Superior temporal gyrus (tissue), 1 donor: ENCODE data around the gene ZC3H7B.
"Not testable (repeated sequence)": the region's sequence is repeated elsewhere in the genome, so short reads cannot be mapped to it uniquely, and the experiment has no call there.

Experiments
- DNase-seq: peaks from one replicate; pipeline ENCODE4 v3.0.0-alpha.2; 2016; ENCODE audit errors: extremely low spot score

Gene ZC3H7B

DNA sequence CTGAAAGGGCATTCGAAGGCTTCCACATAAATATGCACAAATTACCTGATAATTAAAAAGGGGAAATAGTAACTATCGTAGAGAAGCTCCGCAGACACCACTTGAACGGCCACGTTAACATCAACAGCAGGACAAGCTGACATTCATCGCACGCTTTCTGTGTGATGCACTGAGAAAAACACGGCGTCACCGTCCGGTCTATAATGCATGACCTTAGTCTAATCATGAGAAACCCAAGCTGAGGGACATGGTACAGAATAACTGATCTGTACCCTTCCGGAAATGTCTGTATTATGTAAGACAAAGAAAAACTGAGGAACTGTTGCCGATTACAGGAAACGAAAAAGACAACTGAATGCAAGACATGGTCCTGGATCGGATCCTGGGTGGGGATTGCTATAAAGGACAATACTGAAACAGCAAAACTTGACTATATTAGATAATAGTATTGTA lies 14.7 kb upstream of the ZC3H7B start:
- no peak for DNase-seq

DNA sequence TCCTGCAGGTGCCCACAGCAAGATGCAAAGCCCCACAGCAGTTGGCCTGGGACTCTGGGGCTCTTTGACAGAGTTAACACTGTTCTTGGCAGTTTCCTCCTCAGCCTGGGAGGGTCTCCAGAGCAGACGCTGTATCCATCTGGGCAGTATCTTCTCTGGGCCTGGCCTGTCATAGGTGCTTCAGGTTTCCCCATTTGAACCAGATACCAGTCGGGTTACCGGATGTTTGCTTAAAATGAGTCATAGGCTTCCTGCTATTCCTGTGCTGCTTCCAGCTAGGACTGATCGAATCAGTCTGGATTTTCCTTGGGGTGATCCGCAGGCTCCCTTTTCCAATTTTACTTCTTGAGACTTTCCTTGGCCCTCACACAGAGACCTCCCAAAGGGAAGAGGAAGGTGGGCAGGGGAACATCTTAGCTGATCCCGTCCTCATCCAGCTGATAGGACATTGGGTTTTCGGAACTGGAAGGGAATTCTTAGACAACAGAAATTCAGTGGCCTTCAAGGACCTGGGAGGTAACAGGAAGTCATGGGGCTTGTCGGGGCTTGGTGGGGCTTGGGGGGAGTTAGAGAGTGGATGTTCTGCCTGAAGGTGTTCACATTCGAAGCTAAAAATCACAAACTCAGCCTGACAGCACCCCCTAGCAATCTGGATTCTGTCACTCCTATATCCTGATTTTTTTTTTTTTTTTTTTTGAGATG lies 12.9 kb upstream of the ZC3H7B start:
- no peak for DNase-seq

DNA sequence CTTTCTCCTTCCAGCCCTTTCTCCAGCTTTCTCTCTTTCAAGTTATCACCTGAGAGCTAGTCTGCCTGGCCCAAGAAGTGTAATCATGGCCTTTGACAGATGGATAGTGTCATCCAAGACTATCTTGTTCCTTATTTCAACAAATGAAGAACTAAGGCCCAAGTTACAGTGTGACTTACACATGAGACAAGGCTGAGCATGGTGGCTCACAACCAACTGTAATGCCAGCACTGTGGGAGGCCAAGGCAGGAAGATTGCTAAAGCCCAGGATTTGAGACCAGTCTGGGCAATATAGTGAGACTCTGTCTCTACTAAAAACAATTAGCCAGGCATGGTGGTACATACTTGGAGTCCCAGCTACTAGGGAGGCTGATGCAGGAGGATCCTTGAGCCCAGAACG lies 11.7 kb upstream of the ZC3H7B start:
- DNase-seq = no peak

DNA sequence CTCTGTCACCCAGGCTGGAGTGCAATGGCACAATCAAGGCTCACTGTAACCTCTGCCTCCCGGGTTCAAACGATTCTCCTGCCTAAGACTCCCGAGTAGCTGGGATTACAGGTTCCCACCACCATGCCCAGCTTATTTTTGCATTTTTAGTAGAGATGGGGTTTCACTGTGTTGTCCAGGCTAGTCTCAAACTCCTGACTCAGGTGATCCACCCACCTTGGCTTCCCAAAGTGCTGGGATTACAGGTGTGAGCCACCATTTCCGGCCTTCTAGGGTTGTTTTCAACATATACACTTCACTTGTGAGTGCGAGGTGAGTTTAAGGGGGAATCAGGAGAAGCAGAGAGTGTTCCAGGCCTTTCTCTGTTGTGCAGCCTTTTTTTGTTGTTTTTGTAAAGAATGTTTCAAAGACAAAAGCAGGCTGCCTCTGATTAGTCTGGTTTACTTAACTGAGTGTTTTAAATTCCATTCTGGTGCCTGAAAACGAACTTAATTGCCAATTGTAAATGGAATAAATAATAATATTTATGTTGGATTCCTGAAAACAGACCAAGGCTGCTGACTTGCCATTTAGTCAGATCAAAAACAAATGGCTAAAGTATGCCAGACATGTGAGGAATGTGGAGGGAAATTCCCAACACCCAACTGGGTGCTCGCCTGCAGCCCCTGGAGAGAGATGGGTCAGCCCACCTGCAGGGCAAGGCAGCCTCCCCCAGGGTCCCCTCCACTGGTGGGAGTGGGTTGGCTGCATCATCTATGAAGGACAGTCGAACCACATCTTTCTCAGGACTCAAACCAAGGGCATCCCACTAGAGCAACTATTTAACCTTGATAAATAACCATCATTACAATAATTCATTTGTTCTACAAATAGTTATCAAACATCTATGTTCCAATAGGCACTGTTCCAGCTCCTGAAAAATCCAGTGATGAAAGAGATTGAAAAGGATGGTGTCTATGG lies 10.8 kb upstream of the ZC3H7B start:
- no peak for DNase-seq

DNA sequence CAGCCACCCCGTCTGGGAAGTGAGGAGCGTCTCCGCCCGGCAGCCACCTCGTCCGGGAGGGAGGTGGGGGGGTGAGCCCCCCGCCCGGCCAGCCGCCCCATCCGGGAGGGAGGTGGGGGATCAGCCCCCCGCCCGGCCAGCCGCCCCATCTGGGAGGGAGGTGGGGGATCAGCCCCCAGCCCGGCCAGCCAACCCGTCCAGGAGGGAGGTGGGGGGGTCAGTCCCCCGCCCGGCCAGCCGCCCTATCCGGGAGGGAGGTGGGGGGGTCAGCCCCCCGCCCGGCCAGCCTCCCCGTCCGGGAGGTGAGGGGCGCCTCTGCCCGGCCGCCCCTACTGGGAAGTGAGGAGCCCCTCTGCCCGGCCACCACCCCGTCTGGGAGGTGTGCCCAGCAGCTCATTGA lies 6.5 kb upstream of the ZC3H7B start:
- not testable (repeated sequence) for DNase-seq

DNA sequence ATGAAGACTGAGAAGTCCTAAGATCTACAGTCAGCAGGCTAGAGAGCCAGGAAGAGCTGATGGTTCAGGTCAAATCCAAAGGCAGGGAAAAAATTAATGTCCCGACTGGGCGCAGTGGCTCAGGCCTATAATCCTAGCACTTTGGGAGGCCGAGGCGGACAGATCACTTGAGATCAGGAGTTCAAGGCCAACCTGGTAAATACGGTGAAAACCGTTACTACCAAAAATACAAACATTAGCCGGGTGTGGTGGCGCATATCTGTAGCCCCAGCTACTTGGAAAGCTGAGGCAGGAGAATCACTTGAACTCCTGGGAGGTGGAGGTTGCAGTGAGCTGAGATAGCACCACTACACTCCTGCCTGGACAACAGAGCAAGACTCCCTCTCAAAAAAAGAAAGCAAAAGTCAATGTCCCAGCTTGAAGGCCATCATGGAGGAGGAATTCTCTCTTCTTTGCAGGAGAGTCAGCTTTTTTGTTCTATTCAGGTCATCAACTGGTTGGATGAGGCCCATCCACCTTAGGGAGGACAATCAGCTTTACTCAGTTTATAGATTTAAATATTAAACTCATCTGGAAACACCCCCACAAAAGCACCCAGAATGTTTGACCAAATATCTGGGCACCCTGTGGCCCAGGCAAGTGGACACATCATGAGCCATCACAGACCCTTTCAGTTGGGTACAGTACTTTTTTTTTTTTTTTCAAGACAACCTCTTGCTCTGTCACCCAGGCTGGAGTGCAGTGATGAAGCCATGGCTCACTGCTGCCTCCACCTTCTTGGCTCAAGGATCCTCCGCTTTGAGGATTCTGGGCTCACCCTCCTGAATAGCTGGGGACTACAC lies 4.3 kb upstream of the ZC3H7B start:
- no peak for DNase-seq

DNA sequence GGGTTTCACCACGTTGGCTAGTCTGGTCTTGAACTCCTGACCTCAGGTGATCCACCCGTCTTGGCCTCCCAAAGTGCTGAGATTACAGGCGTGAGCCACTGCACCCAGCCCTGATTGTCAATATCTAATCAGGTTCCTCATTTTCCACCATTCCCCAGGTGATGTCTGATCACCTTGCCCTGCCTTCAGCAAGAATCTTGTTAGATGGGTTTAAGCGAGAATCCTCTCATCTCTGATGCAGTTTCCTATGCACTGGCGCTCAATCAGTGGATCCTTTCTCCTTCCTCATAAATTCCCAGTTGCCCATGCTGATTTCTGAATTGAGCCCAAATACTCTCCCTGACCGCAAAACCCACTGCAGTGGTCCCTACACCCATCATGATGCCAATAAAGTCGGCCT lies 664 bp upstream of the ZC3H7B start:
- no peak for DNase-seq

DNA sequence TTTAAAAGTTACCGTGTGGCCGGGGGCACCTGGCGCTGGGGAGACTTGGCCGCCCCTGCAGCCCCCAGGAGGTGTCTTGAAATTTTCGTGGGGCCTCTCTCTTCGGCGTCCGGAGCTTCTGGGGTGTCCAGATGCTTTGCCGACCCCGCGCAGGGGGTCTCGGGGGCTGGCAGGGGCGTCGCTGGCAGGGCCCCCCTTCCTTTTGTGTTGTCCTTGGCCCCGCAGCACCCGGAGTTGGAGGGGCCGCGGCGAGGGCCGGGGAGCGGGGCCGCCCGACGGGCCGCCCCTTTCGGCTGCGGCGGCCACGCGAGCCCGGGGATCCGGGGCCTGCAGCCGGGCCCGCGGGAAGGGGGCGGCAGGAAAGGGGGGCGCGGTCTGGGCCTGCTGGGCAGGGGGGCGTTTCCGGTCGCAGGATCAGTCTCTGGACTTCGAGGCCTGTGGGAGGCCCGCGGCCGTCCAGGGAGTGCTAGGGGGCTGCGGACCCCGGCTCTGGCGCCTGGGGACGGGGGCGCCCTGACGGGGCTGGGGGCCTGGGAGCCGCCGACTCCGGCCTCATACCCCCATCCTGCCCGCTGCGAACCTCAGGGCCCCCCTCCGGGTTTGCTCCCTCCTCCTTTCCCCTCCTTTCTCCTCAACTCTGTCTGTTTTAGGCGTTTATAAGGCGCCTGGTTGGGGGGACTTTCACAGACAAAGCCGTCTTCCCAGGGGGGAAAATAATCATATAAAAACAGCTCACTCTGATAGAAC lies 869 bp downstream of the ZC3H7B start:
- DNase-seq = no peak

DNA sequence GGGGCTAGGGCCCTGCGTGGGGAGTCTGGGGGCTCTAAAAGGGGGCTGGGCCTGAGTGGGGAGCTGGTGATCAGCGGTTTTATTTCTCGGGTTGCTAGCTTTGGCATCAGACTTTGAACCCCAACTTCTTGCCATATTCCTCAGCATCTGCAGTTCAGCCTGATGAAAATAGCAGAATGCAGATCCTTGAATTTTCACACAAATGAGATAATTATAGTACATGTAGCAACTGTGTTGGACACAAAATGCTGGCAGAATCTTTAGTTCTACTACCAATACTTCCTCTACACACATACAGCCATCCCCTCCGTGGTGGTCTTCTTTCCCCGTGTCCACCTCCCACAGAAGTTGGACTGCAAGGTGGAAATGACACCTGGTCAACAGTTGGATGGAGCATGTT lies 1.5 kb downstream of the ZC3H7B start:
- peak; percentile 37 for DNase-seq

DNA sequence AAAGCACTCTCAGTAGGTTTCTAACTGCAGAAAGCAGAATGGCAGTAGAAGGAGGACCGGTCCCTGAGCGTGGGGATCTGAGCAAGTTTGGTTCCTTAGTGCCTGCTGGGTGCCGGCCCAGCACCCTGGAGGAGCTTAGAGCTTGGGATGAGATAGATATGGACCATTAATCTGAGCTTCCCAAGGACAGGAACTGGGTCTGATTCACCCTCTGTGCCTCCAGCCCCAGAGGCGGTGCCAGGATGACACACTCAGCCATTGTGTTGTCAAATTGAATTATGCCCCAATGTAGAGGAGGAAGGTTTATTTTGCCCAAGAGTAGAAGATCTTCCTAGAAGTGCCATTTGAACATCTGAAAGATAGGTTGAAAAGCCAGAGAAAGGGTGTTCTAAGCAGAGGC lies 4.3 kb downstream of the ZC3H7B start:
- peak; percentile 42 for DNase-seq

DNA sequence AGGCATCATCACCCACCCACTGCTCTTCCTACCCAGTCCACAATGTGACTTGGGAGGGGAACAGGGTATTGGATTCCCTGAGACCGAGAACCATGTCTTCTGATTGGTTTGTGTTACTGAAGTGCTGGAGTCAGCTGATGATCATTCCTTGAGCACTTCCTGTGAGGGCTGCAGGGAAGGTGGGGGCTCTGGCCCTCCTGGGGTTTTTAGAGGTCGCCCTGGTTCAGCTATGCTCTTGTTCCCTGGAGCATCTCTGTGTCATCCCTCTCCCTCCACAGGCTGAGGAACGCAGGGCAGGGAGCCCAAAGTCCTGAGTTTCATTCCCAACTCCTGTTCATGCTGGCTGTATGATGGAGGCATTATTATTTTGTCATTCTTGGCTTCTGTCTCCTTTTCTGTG lies 6.7 kb downstream of the ZC3H7B start:
- no peak for DNase-seq

DNA sequence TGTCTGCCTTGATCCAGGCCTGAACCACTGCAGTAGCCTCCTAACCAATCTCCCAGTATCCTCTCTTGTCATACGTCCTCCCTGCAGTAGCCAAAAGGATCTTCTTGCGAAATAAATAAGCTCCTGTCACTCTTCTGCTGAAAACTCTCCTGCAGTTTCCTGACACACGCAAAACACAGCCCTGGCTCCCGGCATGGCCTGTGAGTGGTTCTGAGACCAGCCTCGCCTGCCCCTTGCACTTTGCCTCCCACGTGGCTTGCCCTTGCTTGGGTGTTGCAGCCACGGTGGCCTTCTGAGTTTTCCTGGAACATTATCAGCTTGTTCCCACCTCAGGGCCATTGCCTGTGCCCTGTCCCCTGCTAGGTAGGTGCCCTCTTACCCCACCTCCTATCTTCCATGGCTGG lies 7.2 kb downstream of the ZC3H7B start:
- no peak for DNase-seq

DNA sequence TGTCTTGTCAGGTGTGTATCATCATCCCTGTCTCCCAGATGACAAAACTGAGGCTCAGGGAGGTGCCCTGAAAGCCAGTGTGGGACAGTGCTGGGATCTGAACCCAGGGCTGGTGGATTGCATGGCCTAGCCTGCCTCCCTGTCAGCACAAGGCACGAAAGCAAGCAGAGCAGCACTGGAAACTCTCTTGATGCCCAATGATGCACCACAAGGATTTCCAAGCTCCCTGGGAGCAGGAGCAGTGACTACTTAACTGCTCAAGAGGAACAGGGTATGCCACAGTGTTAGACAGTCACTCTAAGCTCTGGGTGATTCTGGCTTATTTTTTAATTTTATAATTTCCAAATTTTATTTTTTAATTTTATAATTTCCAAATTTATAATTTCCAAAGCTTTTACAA lies 9.0 kb downstream of the ZC3H7B start:
- no peak for DNase-seq

DNA sequence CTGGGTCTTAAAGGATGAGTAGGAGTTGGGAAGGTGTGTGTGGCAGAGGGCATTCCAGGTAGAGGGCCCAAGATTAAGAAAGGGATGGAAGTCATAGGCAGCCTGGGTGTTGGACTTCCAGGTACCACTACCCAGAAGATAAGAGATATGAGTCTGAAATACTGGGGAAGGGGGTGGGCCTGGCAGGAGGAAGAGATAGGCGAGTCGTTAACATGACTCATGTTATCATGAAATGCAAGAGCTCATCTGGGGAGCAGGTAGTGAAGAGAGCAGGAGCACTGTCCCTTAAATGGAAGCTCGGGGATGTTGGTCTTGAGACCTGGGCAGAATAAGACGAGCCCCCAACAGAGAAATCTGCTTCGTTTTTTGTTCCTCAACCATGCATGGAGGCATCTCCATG lies 10.2 kb downstream of the ZC3H7B start:
- no peak for DNase-seq

DNA sequence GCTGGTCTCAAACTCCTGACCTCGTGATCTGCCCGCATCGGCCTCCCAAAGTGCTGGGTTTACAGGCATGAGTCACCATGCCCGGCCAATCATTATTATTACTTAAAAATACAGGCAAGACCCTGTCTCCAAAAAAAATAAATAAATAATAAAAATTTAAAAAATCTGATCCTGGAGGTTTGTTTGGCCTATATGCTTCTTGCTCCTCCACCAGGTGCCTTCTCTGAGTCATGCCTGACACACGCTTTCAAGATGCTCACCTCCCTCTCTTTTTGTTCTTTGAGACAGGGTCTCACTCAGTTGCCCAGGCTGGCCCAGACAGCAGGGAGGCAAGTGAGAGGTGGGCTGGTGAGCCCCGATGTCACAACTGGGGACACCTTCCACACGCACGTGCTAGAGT lies 13.5 kb downstream of the ZC3H7B start:
- no peak for DNase-seq

DNA sequence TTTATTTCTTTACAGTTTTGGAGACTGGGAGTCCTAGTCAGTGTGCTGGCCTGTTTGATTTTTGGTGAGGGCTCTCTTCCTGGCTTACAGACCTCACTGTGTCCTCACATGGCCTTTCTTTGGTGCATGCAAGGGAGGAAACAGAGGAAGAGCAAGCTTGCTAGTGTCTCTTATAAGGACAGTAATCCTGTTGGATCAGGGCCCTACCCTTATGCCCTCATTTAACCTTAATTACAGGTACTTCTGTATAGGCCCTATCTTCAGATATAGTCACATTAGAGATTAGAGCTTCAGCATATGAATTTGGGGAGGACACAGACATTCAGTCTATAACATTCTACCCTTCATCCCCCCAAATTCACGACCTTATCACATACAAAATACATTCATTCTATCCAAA lies 14.3 kb downstream of the ZC3H7B start:
- DNase-seq = no peak

DNA sequence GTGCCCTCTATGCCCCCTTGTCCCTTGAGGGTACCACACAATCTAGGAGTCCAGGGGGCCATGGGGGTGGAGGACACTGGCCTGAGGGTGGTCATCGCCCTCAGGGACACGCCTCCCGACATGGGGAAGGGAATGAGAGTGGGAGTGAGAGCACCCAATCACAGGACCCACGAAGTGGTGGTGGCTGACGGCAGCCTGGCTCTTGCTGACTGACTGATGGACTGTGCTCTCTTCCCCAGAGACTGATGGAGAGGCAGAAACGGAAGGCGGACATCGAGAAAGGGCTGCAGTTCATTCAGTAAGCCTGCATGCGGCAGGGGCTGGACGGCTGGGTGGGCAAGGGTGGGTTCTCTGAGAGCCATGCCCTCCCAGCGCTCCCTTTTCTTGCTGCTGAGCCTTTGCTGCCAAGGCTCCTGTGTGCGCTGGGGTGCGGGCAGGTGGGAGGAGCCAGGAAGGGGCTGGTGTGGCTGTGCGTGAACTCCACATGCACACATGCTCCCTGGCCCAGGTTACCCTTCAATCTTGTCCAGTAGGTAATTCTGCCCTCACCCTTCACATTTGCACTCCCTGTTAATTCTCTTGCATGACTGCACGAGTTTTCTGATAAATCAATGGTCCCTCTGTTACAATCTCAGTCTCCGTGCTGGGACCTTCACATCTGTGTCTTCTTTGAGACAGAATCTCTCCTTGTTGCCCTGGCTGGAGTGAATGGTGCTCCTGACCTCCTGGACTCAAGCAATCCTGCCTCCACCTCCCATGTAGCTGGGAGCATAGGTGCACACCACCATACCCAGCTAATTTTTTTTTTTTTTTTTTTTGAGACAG lies 19.3 kb downstream of the ZC3H7B start:
- no peak for DNase-seq

DNA sequence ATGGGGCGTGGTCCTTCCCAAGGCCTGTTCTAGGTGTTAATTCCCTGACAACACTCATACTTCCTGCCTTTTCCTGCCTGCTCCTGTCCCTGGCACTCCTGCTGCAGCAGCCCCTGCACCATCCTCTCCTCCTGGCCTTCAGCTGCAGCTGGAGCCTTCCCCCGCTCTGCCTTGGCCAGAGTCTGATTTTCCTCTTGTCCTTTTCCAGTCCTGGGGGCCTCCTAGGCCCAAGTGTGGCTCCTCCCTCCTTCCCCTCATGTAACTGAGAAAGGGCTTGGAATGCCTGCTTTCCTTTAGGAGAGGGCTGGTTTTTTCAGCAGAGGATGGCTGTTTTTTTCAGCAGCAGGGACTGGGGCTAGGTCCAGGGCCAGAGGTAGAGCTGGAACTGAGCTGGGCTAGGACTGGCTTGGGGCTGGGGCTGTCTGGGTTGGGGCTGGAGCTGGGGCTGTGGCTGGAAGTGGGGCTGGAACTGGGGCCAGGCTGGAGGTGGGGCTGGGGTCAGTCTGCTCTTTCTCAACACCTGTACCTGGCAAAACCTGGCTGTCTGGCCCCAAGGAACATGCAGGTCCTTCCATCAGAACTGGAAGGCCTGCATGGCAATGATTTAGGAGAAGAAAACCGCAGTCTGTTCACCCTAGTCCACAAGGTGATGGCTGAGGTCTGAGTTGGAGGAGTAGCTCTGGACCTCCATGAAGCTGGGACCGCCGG lies 23.6 kb downstream of the ZC3H7B start:
- DNase-seq = no peak

DNA sequence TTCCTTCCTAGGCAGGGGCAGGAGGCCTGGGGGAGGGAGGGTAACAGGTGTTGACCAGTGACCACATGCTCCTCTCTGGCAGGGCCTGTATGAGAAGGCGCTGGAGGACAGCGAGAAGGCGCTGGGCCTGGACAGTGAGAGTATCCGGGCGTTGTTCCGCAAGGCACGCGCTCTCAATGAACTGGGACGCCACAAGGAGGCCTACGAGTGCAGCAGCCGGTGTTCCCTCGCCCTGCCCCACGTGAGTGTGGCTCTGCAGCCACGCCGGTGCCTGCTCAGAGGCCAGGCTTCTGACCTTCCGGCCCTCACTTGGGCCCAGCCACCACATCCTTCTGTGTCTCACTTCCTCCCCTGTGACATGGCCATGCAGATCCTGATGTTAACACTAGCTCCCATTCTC lies 25.8 kb downstream of the ZC3H7B start:
- peak; percentile 64 for DNase-seq

DNA sequence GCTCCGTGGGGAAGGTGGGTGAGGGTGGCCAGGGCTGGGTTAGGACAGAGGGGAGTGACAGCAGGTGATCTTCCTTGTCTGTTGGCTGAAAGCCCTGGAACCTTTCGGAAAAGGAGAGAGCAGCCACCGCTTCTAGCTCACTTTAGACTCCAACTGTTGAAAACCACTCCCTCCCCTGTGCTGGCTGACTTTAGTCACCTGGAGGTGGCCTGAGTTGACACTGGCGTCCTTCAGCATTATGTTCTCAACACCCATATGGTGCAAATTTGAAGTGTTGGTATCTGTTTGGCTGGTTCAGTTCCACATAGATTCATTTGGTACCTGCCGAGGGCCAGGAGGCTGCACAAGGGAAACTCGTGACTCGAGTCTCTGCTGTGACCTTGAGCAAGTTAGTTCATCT lies 28.8 kb downstream of the ZC3H7B start:
- no peak for DNase-seq
